Activated B cell treated with CpG ODN at 0.5 μM for 24 hours (primary cell): Measurements from ENCODE around the gene PDXK. TPM values are rescaled to one million over a fixed set of nuclear protein-coding genes. Genes with fewer than 3 reads are reported as not detected.

Experiments used
- ATAC-seq: fragments of 200-7000 bp; cut with Tn5 transposase; one replicate; pipeline ENCODE4 v1.10.0; 2021; ENCODE audit warnings: low read depth, mild to moderate bottlenecking, moderate library complexity
- CTCF ChIA-PET: fragments of 350-600 bp; sonication (Branson Sonifier 250); formaldehyde crosslinking; loops from one replicate; lab custom pipeline; 2021; ENCODE audit warnings: antibody characterized with exemption; lab: Charles Lee
- POLR2A ChIA-PET: fragments of 350-600 bp; sonication (Branson Sonifier 250); formaldehyde crosslinking; loops from one replicate; lab custom pipeline; 2021; ENCODE audit warnings: antibody characterized with exemption; lab: Charles Lee
- DNase-seq: peaks from one replicate; pipeline ENCODE4 v3.0.0; 2022
- H3K27ac Mint-ChIP-seq: one replicate; pipeline ENCODE4 v1.8.0; 2020; ENCODE audit warnings: mixed read lengths
- H3K27me3 Mint-ChIP-seq: one replicate; pipeline ENCODE4 v1.8.0; 2021; ENCODE audit warnings: mixed read lengths
- H3K36me3 Mint-ChIP-seq: one replicate; pipeline ENCODE4 v1.8.0; 2021; ENCODE audit warnings: low read depth, mixed read lengths
- H3K4me1 Mint-ChIP-seq: one replicate; pipeline ENCODE4 v1.8.0; 2021; ENCODE audit warnings: mixed read lengths
- H3K4me3 Mint-ChIP-seq: one replicate; pipeline ENCODE4 v1.8.0; 2020; ENCODE audit warnings: mild to moderate bottlenecking, mixed read lengths
- H3K9me3 Mint-ChIP-seq: one replicate; pipeline ENCODE4 v1.8.0; 2020; ENCODE audit warnings: mixed read lengths
- intact Hi-C: fragments of 100-400 bp; cut with micrococcal nuclease; formaldehyde crosslinking; loops from one replicate; pipeline ENCODE4 v1.15.1; 2024
- total RNA-seq: library from RNA; stranded (reverse); gene quantifications from 2 replicates; pipeline ENCODE4 v1.2.3, GENCODE V29; 2022
- TF ChIP-seq, protein P1 (sequence below): fragments of 200-600 bp; IDR thresholded peaks from one replicate; pipeline ENCODE4 v1.8.0; 2022; ENCODE audit warnings: antibody characterized with exemption, mild to moderate bottlenecking

PDXK gene
- total RNA-seq, 1 donor from 2014 or later = 54.2 TPM

DNA sequence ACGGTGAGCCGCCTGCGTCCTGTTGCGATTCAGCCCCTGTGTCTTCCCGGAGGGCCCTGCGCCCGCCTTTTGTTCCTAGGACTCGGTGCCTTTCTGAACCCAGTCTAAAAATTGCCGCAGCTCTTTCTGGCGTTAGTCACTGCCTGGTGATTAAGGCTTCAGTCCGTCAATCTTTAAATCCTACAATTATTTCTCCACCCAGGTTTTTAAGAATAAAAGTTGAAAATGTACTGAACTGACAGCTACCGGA is 16.2 kb upstream of the PDXK start:
- intact Hi-C loops = no loop called here
- DNase-seq = no peak
- Mint-ChIP-seq H3K36me3 (peaks cover 1% of the 10 kb centered on the region), H3K27me3 (peaks cover 5% of the 10 kb centered on the region), H3K4me3 (peak overlapping the region; percentile 39), H3K27ac (no peak overlapping the region), H3K9me3 (no peaks in the 10 kb centered on the region), H3K4me1 (peaks cover 9% of the 10 kb centered on the region)
- CTCF ChIA-PET = interaction anchor here (0.6 kb wide), 1 partner anchor 335 kb away, joined by 3 read pairs; no protein-coding TSS in a partner anchor
- TF ChIP-seq, protein P1, sequence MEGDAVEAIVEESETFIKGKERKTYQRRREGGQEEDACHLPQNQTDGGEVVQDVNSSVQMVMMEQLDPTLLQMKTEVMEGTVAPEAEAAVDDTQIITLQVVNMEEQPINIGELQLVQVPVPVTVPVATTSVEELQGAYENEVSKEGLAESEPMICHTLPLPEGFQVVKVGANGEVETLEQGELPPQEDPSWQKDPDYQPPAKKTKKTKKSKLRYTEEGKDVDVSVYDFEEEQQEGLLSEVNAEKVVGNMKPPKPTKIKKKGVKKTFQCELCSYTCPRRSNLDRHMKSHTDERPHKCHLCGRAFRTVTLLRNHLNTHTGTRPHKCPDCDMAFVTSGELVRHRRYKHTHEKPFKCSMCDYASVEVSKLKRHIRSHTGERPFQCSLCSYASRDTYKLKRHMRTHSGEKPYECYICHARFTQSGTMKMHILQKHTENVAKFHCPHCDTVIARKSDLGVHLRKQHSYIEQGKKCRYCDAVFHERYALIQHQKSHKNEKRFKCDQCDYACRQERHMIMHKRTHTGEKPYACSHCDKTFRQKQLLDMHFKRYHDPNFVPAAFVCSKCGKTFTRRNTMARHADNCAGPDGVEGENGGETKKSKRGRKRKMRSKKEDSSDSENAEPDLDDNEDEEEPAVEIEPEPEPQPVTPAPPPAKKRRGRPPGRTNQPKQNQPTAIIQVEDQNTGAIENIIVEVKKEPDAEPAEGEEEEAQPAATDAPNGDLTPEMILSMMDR = no peak
- no peak for ATAC-seq
- POLR2A ChIA-PET = no interaction called here

DNA sequence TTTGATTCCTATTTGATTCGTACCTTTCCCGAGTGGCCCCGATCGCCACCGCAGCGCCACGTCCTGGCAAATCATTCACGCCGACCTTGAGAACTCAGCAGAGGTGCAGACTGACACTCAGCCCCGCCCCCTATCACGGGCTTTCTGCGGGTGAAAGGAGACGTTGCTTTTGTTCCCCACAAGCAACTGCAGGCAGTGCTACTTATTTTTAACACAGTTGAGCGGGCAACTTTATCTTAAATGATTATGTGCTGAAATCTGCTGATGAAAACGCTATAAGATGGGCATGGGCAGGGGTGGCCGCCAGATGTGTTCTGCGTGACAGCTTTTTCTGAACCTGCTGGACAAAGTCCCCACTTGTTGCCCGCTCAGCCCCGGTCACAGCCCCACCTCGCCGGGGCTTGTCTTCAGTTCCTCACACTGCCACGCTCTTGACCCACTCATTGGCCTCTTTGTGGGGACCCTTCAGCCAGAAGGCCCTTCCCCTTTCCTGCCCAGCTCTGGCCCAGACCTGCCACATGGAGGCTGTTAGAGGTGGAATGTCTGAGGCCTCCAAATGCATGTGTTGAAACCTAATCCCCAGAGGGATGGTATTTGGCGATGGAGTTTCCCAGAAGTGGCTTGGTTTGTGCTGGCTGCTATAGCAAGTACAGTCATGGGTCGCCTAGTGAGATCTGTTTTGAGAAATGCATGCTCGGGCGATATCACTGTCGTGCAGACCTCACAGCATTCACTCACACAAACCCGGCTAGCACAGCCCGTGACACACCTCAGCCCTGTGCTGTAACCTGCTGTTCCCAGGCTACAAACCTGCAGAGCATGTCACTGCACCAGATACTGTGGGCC is 15.7 kb upstream of the PDXK start:
- Mint-ChIP-seq H3K4me1 (peaks cover 9% of the 10 kb centered on the region), H3K36me3 (no peaks in the 10 kb centered on the region), H3K4me3 (peak overlapping the region; percentile 39), H3K27me3 (peaks cover 5% of the 10 kb centered on the region), H3K9me3 (no peaks in the 10 kb centered on the region), H3K27ac (no peak overlapping the region)
- DNase-seq (no peak), ATAC-seq (peak; percentile 34)
- ChIA-PET POLR2A (no interaction called here), CTCF (interaction anchor here (0.6 kb wide), 1 partner anchor 335 kb away, joined by 3 read pairs; no protein-coding TSS in a partner anchor)
- intact Hi-C loops = no loop called here
- TF ChIP-seq, protein P1 = no peak

DNA sequence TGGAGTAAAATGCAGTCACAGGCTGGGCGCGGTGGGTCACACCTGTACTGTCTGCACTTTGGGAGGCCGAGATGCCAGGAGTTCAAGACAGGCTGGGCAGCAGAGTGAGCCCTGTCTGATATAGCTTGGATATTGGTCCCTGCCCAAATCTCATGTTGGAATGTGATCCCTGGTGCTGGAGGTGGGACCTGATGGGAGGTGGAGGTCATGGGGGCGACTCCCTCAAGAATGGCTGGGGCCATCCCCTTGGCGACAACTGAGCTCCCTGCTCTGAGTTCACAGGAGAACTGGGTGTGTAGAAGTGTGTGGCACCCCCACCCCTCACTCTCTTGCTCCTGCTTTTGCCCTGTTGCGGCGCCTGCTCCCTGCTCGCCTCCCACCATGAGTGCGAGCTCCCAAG is 11.5 kb upstream of the PDXK start:
- no peak overlapping the region for H3K4me3 Mint-ChIP-seq
- intact Hi-C loops = no loop called here
- ChIA-PET CTCF (no interaction called here), POLR2A (interaction anchor here (0.9 to 1.2 kb wide), 2 partner anchors 9 to 21 kb away, joined by 3 read pairs; no protein-coding TSS in a partner anchor)
- H3K27ac Mint-ChIP-seq = no peak overlapping the region
- H3K27me3 Mint-ChIP-seq = peaks cover 21% of the 10 kb centered on the region
- no peaks in the 10 kb centered on the region for H3K36me3 Mint-ChIP-seq
- ATAC-seq (no peak), DNase-seq (no peak)
- TF ChIP-seq, protein P1 = no peak
- H3K4me1 Mint-ChIP-seq = peaks cover 9% of the 10 kb centered on the region
- H3K9me3 Mint-ChIP-seq = peaks cover 3% of the 10 kb centered on the region

DNA sequence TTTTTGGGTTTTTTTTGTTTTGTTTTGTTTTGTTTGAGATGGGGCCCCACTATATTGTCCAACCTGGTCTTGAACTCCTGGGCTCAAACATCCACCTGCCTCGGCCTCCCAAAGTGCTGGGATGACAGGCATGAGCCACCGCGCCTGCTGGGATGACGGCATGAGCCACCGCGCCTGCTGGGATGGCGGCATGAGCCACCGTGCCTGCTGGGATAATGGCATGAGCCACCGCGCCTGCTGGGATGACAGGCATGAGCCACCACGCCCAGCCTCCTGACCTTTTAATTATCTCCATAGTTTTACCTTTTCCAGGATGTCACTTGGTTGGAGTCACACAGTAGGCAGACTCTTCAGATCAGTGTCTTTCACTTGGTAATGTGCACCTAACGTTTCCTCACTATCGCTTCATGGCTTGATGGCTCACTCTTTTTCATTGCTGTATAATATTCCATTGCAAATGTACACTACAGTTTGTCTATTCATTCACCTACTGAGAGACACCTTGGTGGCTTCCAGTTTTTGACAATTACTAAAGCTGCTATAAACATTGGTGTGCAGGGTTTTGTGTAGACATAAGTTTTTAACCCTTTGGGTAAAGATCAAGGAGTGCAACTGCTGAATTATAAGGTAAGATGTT is 10.1 kb upstream of the PDXK start:
- intact Hi-C loops = no loop called here
- H3K9me3 Mint-ChIP-seq = peaks cover 3% of the 10 kb centered on the region

More for the DNA sequence above, 10.1 kb upstream of the PDXK start:
- no peak for DNase-seq
- ATAC-seq = no peak
- Mint-ChIP-seq H3K27ac (no peak overlapping the region), H3K36me3 (no peaks in the 10 kb centered on the region), H3K4me3 (no peak overlapping the region), H3K27me3 (peaks cover 21% of the 10 kb centered on the region), H3K4me1 (no peaks in the 10 kb centered on the region)
- TF ChIP-seq, protein P1 = no peak
- POLR2A ChIA-PET = no interaction called here
- CTCF ChIA-PET = no interaction called here
